Stimulated activated CD8-positive, alpha-beta memory T cell treated with anti-CD3 and anti-CD28 coated beads, Interleukin-4, amount 100 ng/mL, for 1 hour (primary cell): ENCODE measurements around the gene RFFL.
"Not testable (repeated sequence)": the region's sequence is repeated elsewhere in the genome, so short reads cannot be mapped to it uniquely, and the experiment has no call there.

Experiments
- DNase-seq, 2 donors: peaks; one replicate each; pipeline ENCODE4 v3.0.0-alpha.2; 2020; ENCODE audit warnings: low read depth in 2 of 2, low spot score in 1 of 2

Gene RFFL

DNA sequence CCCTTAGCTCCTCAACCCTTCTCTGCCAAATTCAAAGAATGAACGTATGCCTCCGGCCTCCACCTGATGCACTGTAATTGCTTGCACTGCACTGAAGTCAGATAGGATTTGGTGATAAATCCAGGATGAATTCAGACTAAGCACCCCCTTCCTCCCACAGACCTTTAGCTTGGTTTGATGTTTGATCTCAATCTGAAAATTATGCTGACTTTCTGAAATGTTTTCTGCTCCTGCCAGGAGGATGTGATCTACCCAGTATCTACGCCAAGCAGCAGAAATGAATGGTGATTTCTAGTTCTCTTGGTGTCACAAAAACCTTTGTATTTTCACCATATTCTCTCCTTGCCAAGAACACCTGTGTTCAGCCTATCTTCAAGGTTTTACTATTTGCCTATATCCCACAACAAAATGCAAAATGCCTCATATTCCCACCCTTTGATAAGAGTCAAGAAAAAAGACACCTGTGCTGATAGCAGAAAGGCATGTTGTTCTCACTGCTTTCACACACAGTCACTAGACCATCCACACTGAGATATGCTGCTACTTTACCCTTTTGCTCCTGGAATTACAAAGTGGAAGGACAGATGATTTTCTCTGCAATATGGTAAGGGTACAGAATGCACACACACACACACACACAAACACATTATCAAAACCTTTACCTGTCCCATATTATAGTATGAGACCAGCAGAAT lies 14.7 kb downstream of the RFFL start:
- DNase-seq: no peak

- peak in 1 of 2 donors; percentile 22 for DNase-seq
Measured at GRCh38 chr17:35046740-35047283, 16.7 kb downstream of the RFFL start.

DNA sequence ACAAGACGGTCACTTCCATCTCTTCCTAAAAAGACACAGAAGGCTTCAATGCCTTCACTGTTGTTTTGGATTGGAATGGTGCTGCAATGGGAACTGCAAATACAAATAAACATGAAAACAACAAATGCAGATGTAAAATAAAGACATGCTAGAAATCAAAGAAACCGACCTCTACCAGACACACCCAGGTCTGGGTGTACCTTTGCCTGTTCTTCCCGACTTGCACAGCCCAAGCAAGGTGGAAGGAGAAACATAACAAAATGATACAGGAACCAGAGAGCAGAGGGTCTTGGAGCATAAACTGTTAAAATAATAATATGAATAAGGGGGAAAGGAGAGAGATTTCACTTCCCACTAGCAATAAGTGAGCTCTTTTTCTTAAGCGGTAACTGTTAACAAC lies 17.3 kb downstream of the RFFL start:
- DNase-seq: no peak

DNA sequence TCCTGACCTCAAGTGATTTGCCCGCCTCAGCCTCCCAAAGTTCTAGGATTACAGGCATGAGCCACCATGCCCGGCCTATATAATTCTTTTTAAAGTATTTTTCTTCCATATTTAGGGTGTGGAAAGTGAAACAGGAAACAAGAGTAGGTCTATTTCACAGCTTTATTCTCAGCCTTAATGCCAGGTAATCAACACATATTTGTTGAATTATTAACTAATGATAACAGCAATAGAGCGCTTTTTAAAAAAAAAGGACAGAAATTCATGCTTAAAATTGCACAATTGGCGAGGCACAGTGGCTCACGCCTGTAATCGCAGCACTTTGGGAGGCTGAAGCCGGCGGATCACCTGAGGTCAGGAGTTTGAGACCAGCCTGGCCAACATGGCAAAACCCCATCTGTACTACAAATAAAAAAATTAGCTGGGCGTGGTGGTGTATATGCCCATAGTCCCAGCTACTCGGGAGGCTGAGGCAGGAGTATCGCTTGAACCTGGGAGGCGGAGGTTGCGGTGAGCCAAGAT lies 18.0 kb downstream of the RFFL start:
- DNase-seq: not testable (repeated sequence)

- DNase-seq: no peak
Measured at GRCh38 chr17:35044181-35044580, 19.3 kb downstream of the RFFL start.

DNA sequence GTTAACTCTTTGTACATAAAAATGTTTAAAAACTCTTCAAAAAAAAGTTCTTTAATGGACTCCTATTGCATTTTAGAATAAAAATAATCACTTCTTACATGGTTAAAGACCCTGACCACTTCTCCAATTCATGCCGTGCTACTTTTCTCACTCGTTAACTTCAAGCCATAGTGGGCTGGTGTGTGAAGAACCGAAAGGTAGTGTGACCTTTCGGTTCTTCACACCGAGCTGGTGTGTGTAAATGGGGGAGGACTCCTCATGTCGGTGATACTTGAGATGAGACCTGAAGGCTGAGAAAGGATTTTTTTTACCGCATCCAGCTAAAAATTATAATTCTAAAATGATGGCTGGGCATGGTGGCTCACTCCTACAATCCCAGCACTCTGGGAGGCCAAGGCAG lies 22.1 kb downstream of the RFFL start:
- DNase-seq: no peak

DNA sequence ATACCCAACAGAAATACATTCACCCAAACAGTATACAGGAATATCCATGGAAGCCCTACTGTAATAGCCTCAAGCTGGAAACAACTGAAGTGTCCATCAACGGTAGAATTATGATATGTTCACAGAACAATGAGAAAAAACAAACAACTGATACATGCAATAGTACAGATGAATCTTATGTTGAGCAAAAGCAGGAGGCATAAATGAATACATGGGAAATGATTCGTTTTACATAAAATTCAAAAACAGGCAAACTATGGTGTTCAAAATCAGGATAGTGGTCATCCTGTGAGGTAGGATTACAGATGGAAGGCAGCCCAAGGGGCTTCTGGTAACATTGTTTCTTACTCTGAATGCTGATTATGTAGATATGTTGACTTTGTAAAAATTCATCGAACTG lies 25.1 kb downstream of the RFFL start:
- DNase-seq: no peak

- DNase-seq: no peak
Measured at GRCh38 chr17:35030780-35031179, 32.7 kb downstream of the RFFL start.

DNA sequence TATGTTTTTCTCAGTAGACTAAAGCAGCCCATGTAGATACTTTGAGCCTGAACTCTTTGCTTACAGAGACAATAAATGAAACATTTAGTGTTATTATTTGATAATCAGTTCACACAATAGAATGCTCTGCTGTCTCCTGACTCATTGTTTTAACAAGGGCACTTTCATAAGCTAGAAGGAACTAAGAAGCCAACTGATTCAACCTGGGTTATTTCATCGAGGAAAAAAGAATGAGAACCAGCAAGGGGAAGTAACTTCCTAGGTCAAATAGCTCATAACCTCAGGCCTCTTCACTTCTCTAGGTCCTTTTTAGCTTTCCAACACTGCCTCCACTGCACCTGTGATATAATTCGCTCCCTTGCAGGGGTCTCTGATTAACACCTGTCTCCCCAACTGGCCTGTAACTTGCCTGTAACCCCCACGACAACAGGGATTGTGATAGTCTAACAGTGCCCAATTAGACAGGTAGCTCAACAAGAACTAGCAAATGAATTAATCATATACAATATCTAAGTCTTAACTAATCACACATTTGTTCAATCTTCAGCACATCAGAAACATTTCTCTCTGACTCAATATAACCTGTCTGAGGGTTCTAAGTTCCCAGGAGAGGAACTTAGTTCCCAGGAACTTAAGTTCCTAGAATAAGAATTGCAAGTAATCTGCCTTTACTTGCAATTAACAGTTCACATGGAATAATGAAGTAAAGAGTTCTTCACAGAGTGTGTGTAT lies 34.8 kb downstream of the RFFL start:
- no peak for DNase-seq

DNA sequence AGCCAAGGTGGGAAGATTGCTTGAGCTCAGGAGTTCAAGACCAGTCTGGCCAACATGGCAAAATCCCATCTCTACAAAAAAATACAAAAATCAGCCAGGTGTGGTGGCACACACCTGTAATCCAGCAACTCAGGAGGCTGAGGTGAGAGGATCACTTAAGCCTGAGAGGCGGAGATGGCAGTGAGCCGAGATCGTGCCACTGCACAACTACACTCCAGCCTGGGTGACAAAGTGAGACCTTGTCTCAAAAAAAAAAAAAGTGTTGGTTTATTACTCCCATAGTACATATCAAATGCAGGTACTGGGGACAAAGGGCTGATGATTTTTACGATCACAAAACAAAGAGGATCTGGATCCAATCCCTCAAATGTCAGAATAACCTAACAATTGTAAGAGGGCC lies 35.4 kb downstream of the RFFL start:
- DNase-seq: not testable (repeated sequence)

- no peak for DNase-seq
Measured at GRCh38 chr17:35025541-35025940, 38.0 kb downstream of the RFFL start.

DNA sequence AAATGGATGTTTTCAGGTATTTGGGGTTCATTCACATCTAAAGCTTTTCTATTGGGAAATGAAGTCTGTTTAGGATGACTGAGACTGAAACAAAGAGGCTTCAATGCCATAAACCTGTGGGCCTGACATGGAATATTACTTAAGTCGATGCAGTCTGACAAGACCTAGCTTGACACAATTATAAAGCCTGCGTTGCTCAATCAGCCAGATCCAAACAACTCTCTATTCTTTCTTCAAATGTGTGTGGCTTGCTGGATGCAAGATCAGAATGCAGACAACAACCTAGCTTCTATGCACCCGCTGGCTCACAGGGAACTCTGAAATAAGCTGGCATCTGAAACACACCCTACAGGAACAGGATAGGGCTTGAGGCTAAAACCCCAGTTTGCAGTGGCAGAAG lies 40.0 kb downstream of the RFFL start:
- DNase-seq: no peak

GRCh38 chr17:35022536-35023063 lies 40.9 kb downstream of the RFFL start:
- peak; percentile 49 to 63 for DNase-seq

DNA sequence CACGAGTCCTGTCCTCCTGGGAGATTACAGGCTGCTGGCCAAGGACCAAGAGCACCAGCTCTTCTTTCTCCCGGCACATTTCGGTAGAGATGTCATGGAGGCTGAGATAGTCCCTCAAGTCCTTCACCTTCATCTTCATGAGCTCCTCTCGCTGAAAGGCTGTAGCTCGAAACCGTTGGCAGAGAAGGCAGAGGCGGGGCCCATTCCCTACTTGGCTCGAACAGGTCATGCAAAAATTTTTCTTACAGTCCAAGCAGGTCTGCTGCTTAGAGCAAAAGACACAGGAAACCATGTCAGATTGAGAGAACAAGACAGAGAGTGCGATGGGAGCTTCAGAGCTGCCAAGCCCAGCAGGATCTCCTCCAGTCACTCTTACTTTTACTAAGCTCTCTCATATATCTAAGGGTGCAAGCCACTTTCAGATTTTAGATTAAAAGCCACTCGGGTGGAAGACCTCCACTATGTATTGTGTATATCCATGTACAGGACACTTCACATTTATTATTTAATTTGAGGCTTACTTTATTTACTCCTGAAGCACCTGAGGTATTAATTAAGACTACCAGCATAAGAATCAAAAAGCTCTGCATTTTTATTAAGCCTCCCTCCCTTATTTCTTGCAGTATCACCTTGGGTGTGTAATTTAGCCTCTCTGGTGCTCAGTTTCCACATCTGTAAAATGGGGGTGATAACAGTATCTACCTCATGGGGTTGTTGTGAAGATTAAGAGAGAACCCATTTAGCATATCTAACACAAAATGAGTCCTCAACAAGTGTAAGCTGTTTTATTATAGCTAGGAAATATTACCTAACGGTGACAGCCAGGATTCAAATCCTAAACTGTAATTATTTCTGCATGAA lies 41.8 kb downstream of the RFFL start:
- DNase-seq: no peak

GRCh38 chr17:35019386-35020179 lies 43.9 kb downstream of the RFFL start:
- DNase-seq: no peak

DNA sequence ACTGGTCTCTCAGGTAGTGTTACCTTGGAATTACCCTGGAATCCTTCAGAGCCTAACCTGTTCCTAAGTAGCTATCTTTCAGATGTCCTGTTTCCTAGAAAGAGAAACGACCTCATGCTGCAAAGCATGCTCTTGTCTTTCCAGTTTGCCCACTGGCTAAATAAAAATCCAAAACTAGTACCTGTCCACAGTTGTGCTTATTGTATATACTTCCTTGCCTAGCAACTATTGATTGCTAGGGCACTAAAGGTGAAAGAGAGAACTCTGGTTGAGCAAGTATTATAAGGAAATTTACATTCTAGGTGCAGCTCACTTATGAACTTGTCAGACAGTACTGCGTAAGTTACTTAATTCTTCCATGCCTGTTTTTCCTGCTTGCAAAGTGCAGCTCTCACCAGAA lies 44.7 kb downstream of the RFFL start:
- DNase-seq: no peak

- DNase-seq: no peak
Measured at GRCh38 chr17:35017021-35017420, 46.5 kb downstream of the RFFL start.

DNA sequence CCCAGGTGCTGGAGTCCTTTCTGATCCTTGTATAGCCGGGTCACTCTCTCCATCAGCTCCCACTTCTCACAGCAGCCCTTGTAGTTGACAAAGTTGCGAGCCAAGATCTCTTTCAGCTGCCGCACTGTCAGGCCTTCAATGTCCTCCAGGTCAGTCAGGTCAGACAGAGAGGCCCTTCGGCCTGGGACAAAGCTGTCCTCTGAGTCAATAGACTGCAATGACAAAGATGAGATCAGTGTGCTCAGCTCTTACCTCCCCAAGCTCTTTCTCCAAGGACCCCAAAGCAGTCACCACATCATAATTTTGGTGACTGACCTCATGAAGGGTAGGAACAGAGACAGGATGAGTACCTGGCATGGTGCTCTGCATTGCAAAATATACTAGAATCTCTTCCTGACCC lies 47.1 kb downstream of the RFFL start:
- DNase-seq: no peak

- DNase-seq: no peak
Measured at GRCh38 chr17:35011671-35012216, 51.8 kb downstream of the RFFL start.

- no peak for DNase-seq
Measured at GRCh38 chr17:35010093-35010492, 53.4 kb downstream of the RFFL start.
